ENCODE results near the gene ITPR3. TPM values are rescaled to one million over a fixed set of nuclear protein-coding genes. Genes with fewer than 3 reads are reported as not detected.

Gene ITPR3
- total and polyA plus RNA-seq, 2 of the 13 experiments (the other 11 are each of a cell fraction or from before 2014, with no cell fraction given): 3.8 to 21.4 TPM

DNA sequence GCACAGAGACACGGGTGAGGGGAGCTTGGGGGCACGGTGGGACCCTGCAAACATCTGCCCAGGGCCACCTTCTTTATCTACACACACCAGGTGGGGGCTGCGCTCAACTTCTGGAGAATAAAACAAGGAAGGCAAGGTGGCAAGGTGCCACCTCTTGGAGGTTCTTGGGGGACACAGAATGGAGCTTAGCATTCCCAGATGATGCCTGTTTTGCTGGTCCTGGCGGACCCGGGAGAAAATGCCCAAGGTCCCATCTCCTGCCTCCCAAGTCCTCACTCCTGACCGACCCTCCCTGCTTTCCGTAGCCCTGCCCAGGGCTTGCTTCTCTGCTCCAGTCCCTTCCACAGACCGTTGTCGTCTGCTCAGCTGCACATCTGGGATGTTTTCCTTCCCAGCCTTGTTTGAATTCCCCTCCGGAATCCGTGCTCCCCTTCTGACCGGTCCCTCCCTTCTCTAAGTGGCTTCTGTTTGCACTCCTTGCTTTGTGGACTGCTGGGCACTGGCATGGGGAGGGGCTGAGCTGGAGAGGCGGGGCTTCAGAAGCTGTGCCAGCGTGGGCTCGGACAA lies 13.1 kb downstream of the ITPR3 start (continued):
- TF ChIP-seq ZNF33B (CRISPR knock-in tag; IDR thresholded peaks at IDR 0.05): no peak
- no peak for TF ChIP-seq ZNF816 (CRISPR knock-in tag; IDR thresholded peaks at IDR 0.05; ENCODE audit: borderline replicate concordance)
- TF ChIP-seq, protein P1, sequence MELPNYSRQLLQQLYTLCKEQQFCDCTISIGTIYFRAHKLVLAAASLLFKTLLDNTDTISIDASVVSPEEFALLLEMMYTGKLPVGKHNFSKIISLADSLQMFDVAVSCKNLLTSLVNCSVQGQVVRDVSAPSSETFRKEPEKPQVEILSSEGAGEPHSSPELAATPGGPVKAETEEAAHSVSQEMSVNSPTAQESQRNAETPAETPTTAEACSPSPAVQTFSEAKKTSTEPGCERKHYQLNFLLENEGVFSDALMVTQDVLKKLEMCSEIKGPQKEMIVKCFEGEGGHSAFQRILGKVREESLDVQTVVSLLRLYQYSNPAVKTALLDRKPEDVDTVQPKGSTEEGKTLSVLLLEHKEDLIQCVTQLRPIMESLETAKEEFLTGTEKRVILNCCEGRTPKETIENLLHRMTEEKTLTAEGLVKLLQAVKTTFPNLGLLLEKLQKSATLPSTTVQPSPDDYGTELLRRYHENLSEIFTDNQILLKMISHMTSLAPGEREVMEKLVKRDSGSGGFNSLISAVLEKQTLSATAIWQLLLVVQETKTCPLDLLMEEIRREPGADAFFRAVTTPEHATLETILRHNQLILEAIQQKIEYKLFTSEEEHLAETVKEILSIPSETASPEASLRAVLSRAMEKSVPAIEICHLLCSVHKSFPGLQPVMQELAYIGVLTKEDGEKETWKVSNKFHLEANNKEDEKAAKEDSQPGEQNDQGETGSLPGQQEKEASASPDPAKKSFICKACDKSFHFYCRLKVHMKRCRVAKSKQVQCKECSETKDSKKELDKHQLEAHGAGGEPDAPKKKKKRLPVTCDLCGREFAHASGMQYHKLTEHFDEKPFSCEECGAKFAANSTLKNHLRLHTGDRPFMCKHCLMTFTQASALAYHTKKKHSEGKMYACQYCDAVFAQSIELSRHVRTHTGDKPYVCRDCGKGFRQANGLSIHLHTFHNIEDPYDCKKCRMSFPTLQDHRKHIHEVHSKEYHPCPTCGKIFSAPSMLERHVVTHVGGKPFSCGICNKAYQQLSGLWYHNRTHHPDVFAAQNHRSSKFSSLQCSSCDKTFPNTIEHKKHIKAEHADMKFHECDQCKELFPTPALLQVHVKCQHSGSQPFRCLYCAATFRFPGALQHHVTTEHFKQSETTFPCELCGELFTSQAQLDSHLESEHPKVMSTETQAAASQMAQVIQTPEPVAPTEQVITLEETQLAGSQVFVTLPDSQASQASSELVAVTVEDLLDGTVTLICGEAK (IDR thresholded peaks at IDR 0.05): no peak
- TF ChIP-seq, protein P1 (CRISPR knock-in tag; IDR thresholded peaks at IDR 0.05): peak; percentile 40; the same call in 1 of the 2 replicates
- TF ChIP-seq, protein P2, sequence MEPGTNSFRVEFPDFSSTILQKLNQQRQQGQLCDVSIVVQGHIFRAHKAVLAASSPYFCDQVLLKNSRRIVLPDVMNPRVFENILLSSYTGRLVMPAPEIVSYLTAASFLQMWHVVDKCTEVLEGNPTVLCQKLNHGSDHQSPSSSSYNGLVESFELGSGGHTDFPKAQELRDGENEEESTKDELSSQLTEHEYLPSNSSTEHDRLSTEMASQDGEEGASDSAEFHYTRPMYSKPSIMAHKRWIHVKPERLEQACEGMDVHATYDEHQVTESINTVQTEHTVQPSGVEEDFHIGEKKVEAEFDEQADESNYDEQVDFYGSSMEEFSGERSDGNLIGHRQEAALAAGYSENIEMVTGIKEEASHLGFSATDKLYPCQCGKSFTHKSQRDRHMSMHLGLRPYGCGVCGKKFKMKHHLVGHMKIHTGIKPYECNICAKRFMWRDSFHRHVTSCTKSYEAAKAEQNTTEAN (CRISPR knock-in tag; conservative IDR thresholded peaks at IDR 0.05): no peak
- TF ChIP-seq ZNF577 (CRISPR knock-in tag; IDR thresholded peaks at IDR 0.05; ENCODE audit: borderline replicate concordance, low read depth): no peak
- no peak for TF ChIP-seq NR2F1 (CRISPR knock-in tag; IDR thresholded peaks at IDR 0.05)
- no peak for TF ChIP-seq ATF7 (IDR thresholded peaks at IDR 0.05)
- TF ChIP-seq ATF7 (CRISPR knock-in tag; IDR thresholded peaks at IDR 0.05): no peak
- 0 out of 2 replicates have a peak, but pooled peaks have one; percentile 17 for TF ChIP-seq ZSCAN9 (CRISPR knock-in tag; IDR thresholded peaks at IDR 0.05; ENCODE audit: borderline replicate concordance)
- TF ChIP-seq, protein P3, sequence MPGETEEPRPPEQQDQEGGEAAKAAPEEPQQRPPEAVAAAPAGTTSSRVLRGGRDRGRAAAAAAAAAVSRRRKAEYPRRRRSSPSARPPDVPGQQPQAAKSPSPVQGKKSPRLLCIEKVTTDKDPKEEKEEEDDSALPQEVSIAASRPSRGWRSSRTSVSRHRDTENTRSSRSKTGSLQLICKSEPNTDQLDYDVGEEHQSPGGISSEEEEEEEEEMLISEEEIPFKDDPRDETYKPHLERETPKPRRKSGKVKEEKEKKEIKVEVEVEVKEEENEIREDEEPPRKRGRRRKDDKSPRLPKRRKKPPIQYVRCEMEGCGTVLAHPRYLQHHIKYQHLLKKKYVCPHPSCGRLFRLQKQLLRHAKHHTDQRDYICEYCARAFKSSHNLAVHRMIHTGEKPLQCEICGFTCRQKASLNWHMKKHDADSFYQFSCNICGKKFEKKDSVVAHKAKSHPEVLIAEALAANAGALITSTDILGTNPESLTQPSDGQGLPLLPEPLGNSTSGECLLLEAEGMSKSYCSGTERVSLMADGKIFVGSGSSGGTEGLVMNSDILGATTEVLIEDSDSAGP (CRISPR knock-in tag; IDR thresholded peaks at IDR 0.05; ENCODE audit: borderline replicate concordance): peak; percentile 46; the same call in 1 of the 2 replicates
- TF ChIP-seq LCORL (IDR thresholded peaks at IDR 0.05): no peak
- TF ChIP-seq LCORL (CRISPR knock-in tag; IDR thresholded peaks at IDR 0.05): peak; percentile 60; the same call in 1 of the 2 replicates
- 0 out of 2 replicates have a peak, but pooled peaks have one; percentile 10 for TF ChIP-seq ZNF143 (CRISPR knock-in tag; IDR thresholded peaks at IDR 0.05)
- TF ChIP-seq, protein P4, sequence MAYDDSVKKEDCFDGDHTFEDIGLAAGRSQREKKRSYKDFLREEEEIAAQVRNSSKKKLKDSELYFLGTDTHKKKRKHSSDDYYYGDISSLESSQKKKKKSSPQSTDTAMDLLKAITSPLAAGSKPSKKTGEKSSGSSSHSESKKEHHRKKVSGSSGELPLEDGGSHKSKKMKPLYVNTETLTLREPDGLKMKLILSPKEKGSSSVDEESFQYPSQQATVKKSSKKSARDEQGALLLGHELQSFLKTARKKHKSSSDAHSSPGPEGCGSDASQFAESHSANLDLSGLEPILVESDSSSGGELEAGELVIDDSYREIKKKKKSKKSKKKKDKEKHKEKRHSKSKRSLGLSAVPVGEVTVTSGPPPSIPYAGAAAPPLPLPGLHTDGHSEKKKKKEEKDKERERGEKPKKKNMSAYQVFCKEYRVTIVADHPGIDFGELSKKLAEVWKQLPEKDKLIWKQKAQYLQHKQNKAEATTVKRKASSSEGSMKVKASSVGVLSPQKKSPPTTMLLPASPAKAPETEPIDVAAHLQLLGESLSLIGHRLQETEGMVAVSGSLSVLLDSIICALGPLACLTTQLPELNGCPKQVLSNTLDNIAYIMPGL (CRISPR knock-in tag; IDR thresholded peaks at IDR 0.05; ENCODE audit: borderline replicate concordance in 1 of 2, low read depth in 1 of 2): 0 out of 4 replicates have a peak, but pooled peaks of 1 of the 2 experiments have one; percentile 20

All from HepG2 (cell line).